GM18858 (cell line): ENCODE data around the gene NEDD1.

Experiments
- ATAC-seq: cut with Tn5 transposase; IDR thresholded peaks from one replicate; pipeline ENCODE4 v1.9.1; 2021; ENCODE audit not compliant: unreplicated experiment

The NEDD1 gene

DNA sequence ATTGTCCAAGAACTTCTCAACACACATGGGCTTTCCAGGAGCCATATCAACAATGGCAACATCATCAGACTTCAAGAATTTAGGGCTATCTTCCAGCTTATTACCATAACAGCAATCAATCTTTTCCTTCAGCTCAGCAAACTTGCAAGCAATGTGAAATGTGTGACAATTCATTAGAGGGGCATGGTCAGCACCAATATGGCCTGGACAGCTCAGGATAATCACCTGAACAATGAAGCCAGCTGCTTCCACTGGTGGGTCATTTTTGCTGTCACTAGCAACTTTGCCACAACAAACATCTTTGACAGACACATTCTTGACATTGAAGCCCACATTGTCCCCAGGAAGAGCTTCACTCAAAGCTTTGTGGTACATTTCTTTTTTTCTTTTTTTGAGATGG, 5.9 kb upstream of the NEDD1 start:
- no peak for ATAC-seq

DNA sequence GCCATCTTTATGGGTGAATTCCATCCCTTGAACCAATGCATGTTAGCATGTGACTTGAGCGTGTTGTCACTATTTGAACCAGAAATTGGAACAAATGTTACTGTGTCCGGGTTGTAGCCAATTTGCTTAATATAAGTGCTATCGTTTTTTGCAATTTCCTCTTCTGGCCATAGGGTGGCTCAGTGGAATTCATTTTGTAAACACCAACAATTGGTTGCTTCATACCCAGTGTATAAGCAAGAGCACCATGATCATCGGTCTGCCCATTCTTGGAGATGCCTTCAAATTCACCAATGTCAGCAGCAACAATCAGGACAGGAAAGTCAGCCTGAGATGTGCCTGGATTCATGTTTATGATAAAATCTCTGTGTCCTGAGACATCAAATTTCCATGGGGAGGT, 5.0 kb upstream of the NEDD1 start:
- no peak for ATAC-seq

DNA sequence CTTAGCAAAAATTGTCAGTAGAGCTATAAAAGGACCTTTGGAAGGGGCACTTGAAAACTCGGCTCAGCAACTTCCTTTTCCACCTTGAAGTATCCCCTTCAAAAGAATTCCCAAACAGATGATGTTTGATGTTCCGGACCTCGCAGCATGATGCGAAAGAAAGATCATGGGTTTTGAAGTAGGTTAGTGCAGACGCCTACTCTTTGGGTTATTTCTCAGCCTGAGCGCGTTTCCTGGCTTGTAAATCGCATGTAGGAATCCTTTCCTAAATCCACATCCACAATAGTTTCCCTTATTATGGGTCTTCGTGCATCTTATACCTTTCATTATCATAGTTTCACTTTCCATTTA, 584 bp upstream of the NEDD1 start:
- no peak for ATAC-seq

DNA sequence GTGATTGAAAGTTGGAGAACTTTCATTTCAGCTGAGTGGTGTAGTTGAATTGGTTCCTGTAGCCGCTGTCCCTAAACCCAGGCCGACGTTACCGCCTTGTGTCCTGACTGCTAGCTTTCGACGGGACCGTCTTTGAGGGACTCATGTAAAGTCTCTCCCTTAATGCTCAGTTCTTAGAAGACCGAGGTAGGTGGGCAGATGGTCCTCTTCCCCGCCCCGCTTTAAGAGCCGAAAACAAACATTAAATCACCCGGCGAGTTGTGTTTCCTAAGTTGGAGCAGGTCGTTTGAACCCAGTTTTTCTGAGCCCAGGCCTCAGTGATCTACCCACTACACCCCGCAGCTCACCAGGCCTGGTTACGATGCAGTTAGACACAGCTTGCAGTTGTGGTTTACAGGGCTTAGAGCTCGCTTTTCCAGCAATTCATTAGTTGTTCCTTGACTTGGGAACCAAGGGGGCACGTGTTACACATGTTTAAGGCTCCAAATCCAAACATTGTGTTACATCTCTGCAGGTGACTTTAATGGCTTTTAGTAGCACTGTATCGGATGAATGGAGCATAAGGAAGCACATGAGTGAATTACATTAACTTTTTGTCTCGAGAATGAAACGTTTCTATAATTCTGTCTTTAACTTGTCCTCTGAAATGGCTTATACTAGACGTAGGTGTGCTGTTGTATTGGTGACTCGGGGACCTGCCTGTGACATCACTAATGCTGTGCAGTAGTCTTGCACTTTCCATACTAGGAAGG, 790 bp downstream of the NEDD1 start:
- peak; percentile 2 for ATAC-seq

DNA sequence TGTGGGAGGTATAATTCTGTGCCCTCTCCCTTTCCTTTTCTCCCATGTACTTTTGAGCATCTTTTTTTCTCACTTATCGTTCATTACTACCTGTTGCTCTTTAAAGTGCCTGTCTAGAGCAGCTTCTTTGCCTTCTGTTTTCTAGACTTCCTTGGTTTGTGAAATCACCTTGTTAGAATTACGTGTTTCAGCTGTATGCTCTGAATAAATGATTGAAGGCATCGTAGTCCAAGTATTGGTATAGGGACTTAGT, 1.3 kb downstream of the NEDD1 start:
- no peak for ATAC-seq

DNA sequence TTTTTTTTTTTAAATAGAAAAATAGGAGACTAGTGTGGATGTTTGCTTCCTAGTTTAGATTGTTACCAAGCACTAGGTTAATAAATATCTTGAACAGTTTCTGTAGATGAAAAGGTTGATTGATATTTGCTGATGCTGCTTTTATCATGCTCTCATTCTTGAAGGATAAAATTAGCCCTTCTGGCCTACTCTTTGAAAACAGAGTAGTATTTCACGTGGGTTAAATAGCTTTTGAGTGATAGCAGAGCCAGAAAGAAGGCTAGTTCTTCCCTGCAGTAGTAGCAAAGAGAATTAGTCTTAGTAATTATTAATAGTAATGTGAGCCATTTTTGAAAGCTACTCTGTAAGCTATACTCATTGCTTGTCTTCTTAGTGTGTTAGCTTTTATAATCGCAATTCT, 5.2 kb downstream of the NEDD1 start:
- no peak for ATAC-seq

DNA sequence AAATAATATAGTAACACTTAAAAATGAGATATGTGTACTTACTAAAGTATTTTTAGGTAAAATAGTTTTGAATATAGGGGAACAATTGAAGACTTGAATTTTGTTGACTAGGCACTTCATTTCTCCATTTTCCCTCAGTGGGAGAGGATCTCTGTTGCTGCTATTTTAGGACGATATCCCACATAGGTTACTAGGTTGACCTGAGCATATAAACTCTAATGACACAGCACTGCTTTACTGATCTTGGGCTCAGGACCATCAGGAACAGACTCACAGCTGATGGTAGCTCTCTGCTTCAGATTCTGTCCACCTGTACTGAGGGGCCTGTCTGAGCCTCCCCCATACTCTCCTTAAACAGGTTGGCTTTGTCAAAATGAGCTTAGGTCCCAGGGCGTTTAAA, 5.9 kb downstream of the NEDD1 start:
- ATAC-seq, result no peak

DNA sequence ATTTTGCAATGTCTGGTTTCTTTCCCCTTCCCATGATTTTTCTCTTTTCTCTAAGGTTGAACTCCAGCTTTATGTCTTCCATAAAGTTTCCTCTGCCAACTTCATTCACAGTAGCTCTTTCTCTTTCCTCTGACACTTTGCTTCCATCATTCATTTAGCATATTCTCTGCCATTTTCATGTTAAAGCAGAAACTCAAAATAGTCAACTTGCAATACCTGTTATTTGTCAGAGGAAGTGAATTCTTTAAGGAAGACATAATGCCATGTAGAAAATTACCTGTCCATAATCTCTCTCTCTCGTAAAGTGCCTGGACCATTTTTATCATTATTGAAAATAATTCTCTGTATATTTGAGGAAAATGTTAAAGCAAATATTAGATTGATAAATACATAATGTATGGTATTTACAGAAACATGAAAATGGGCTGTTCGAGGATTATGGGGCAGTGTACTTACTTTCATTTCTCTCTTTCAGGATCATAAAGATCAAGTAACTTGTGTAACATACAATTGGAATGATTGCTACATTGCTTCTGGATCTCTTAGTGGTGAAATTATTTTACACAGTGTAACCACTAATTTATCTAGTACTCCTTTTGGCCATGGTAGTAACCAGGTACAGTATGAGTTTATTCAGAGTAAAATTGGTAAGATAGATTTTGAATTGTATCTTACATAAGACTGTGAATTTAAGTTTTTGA, 12.6 kb downstream of the NEDD1 start:
- no peak for ATAC-seq

DNA sequence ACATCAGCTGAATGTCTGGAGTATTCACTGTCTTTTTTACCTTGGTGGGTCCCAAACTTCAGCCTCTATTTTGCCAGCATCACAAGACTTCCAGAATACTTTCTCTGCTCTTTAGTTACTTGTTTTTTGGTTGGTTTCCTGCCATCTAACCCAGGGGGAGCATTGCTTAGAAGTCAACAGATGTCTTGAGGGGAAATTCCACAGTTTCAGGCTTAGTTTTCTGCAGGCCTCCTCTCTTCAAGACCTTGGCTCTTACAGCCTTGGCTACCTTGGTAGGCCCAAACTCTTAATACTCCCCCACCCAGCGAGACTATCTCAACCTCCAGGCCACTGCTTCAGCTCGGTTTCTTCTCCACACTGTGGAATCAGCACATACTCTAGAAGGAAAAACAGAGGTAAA, 41.7 kb downstream of the NEDD1 start:
- ATAC-seq, result no peak

DNA sequence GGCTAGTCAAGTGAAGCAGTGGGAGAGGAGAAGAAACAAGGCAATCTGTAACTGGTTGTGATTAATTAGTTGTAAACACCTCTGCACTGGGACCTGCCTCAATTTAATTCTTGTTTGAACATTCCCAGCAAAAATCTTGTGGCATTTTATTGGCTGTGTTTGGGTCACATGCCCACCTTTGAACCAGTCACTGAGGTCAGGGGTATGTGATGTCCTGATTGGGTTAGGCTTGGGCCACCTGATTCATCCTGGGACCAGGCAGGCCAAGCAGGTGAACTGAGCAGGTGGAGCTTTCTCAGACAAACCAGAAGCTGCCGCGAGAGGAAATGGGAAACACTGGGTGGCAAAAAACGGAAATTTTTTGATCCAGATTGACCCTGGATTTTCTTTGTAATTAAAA, 72.5 kb downstream of the NEDD1 start:
- no peak for ATAC-seq

DNA sequence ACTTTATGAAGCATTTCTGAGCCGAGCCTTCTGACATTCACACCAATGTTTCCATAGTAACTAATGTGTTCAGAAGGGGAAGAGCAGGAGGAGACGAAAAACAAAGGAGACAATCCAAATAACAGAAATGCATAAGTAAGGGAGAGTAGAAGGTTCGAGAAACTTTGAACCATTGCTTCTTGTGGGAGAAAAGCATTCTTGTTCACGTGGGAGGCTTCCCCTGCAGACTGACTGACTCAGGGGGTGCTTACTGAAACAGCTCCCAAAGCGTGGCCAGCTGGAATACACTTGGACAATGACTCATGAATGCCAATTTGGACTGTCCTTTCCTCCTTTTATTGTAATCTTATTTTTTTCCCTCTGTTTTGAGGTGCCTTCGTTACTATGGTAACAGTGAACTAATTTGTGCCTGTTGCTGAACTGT, 73.9 kb downstream of the NEDD1 start:
- ATAC-seq, result no peak

DNA sequence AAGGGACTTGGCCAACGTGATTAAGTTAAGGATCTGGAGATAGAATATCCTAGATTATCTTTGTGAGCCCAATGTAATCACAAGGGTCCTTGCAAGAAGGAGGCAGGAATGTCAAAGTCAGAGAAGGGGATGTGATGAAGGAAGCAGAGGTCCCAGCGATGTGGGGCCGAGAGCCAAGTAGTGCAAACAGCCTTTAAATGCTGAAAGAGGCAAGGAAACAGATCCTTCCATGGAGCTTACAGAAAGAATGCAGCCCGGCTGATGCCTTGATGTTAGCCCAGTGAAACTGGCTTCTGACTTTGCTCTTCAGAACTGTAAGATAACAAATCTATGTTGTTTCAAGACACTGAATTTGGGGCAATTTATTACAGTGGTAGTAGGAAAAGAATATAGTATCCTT, 74.9 kb downstream of the NEDD1 start:
- no peak for ATAC-seq

DNA sequence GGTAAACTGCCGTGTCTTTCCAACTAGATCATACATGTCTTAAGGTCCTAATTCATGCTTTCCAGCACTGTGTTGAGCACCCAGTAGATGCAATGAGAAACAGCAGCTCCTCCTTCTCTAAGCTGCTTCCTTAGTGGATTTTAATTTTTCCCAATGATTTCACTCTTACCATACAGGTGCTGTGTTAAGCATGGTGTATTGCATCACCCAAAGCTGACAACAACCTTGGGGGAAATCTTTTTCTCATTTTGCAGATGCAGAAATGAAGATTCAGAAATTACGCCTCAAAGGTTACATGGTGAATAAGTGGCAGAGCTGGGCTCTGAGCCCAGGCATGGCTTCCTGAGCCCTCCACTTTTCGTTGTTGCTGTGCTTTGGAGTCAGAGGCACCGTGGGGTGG, 75.6 kb downstream of the NEDD1 start:
- no peak for ATAC-seq

DNA sequence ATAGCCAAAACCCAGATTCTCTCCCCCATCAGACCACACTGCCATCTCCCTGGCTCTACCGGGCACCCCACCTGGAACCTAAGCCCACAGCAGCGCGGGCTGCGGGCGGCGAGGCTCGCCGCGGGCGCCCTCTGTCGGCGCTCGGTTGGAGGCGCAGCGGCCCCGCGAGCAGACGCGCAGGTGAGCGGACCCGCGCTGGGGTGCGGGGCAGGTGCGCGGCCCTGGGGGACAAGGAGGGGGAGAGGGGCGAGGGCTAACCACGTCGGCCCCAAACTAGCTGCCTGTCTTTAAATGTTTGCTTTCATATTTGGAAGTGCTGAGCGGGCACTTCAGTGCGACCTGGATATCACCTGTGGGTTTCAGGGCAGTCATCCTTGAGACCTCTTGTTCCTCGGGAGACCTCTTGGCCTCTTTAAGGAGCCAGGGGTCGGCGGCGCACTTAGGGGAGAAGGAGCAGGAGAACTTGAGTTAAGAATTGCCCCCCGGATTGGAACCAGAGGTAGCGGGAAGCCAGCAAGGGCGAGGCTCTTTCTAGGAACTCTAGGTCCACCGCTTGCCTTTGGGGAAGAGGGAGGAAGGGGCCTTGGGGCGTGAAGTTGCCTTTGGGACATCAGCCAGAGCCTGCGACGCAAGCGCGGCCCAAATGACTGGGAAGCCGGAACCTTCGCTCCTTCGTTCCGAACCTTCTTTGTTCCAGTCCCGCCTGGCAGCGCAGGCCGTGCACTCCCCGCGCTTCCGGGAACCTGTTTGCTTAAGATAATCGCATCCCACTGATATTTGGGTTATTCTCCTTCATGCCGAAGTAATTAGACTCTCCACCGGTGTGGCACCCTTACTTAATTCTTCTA, 78.7 kb downstream of the NEDD1 start:
- ATAC-seq, result no peak

DNA sequence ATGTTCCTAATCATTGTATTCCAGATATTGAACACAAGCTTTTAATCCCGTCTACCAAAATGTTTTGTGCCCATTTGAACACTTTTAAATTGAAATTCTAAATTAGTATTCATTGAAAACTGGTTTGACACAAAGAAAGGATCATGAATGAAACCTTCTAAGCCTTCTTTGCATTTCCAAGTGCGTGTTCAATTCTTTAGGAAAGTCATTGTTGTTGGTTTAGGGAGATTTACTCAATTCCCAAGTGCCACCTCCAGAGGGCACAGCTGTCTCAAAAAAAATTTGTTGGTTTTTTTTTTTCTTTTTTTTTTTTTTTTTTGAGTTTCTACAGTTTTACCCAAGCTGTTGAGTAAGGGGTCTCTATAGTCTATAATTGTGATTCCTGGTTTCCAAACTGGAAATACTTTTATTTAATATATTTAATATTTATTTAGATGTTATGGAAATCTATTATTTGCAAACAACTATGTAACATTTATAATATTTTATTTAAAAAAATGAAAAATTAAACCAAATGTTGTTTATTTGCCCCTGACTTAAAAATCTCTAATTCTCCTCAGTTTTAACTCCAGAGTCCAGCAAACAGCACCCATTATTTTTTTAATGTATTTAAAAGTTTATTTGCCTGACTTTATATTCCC, 79.9 kb downstream of the NEDD1 start:
- no peak for ATAC-seq

DNA sequence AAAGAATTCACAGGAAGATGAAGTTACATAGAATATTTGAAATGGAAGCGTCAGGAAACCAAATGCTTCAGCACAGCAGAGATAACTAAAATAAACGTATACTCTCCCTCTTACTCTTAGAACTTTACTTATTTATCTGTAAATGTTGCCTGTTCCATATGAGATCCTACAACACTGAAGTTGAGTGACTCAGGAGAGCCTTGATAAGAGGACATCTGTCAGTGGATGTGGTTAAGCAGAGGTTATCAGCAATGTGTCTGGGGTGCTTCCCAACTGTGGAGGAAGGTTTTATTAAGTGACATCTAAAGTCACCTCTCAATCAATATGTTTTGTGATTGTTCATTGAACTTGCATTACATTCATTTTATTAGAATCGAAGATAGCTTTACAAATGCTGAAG, 81.9 kb downstream of the NEDD1 start:
- no peak for ATAC-seq

DNA sequence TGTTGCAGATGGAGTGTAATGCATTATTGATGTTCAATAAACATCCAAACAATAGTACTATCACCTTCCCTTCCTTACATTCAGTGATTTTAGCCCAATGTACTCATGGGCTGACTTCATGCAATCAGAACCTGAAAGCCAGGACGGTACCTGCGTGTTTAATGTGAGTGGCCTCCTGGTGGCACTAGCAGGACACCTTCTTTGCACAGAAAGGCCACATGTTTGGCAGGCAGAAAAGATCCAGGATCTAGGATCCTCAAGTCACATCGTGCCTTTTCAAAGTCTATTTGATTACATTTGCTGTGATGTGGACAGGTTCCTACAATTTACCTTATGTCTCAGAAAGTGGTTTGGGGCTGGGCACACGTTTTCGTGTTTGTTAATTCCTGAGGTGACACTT, 82.9 kb downstream of the NEDD1 start:
- no peak for ATAC-seq

DNA sequence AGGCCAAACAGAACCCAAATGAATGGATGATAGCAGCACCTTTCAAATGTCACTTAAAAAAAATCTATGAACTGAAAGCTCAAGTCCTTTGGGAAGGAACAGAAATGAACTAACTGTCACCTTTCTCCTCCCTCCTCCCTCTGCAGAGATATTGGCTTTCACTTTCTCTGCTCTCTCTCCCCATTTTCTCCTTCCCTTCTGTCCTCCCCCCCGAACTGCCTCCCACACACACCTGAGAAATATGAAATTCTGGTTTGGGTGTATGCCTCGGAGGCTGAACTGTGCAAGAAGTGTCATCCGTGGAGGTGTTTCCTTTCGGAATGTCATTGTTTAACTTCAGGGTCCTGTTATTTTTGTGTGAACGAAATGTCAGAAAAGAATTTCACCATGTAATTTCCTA, 87.8 kb downstream of the NEDD1 start:
- no peak for ATAC-seq

DNA sequence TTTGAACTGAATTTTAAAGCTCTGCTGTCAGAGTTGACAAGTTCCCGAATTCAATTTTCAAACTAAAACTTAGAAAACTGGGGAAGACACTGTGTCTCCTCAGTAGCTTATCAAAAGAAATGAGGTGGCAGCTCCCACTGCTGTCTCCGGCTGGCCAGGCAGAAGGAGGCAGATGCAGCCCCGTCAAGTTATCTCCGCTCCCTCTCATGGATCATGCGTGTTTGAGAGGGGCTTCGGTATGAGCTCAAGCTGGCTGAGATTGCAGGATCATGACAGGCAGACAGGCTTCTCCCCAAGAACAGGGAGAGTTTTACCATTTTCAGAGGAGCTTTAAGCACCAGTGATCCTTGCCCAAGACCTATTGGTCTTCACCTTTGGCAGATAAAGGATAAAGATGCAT, 88.8 kb downstream of the NEDD1 start:
- ATAC-seq, result no peak

DNA sequence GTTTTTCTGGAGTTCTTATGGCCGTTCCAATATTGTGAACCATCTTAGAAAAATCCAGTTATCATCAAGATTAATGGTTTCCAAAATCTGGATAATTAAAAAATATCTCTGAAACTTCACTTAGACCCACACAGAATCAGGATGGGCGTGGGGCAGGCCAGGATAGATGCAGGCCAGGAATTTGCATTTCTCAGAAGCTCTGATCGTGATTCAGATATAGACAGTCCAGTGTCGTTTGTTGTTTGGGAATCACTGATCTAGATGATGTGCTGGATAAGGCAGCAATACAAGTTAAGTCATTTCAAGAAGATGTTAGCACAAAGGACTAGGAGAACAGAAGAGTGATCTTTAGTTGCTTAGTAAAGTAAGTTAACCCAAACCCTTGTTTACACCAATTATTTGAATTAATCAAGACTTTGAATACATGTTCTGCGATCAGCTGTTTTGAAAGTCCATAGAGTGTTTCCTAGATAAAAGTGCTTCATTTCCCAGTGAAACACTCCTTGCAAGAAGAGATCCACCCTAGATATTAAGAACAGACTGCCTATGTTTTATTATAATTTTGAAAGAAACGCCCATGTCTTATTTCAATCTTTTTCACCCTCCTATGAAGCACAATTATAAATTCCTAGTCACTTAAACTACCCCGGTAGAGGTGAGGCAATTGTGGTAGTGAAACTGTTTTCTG, 90.9 kb downstream of the NEDD1 start:
- ATAC-seq, result no peak

DNA sequence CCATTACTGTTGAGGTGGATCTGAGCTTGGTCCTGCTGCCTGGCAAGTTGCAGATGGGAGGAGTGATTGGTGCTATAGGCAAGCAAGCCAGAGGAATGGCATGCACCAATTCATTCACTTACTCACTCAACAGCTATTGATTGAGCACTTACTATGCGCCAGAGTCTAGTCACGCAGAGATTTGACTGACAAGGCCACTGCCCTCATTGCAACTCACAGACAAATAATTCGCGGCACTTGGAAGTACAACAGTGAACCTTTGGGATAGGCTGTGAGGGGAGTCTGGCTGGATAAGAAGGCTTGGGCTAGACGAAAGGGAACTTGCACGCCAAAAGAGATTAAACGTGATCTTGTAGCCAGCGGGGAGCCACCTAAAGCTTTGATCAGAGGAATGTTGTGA, 96.2 kb downstream of the NEDD1 start:
- no peak for ATAC-seq
